Gastrocnemius medialis (tissue), 4 donors: ENCODE data around the gene CYP4A22.
"Not testable (repeated sequence)": the region's sequence is repeated elsewhere in the genome, so short reads cannot be mapped to it uniquely, and the experiment has no call there.

Experiments used
- CTCF ChIP-seq, 5 experiments: fragments of 450-650 bp in 3 of 5; fragments of 200-600 bp in 2 of 5; sonication (generic) in 2 of 5; IDR thresholded peaks in 4 of 5; conservative IDR thresholded peaks in 1 of 5; 1 replicate in 4 of 5; 2 replicates in 1 of 5; pipeline ENCODE4 v1.5.1; 2016 to 2019; ENCODE audit warnings: antibody characterized with exemption in 5 of 5, mild to moderate bottlenecking in 3 of 5, moderate library complexity in 3 of 5
- POLR2A ChIP-seq, 2 donors: fragments of 450-650 bp; IDR thresholded peaks; one replicate each; pipeline ENCODE4 v1.6.1; 2017; ENCODE audit warnings: antibody characterized with exemption in 2 of 2, mild to moderate bottlenecking in 2 of 2, moderate library complexity in 2 of 2

DNA sequence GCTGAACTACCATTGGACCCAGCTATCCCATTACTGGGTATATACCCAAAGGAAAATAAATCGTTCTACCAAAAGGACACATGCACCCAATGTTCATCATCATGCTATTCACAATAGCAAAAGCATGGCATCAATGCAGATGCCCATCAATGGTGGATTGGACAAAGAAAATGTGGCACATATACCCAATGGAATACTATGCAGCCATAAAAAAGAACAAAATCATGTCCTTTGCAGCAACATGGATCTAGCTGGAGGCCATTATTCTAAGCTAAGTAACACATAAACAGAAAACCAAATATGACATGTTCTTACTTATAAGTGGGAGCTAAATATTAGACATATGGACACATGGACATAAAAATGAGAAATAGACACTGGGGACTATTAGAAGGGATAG, 16.2 kb upstream of the CYP4A22 start:
- TF ChIP-seq CTCF (IDR thresholded peaks at IDR 0.05 in 4 of 5, conservative IDR thresholded peaks at IDR 0.05 in 1 of 5); POLR2A (IDR thresholded peaks at IDR 0.05): not testable (repeated sequence)
